CD4-positive, alpha-beta T cell treated with Interleukin-6 for 4 hours (primary cell): ENCODE data around the gene PCSK1.
"Not testable (repeated sequence)": the region's sequence is repeated elsewhere in the genome, so short reads cannot be mapped to it uniquely, and the experiment has no call there.

Source experiments
- DNase-seq: peaks from one replicate; pipeline ENCODE4 v3.0.0-alpha.2; 2020; ENCODE audit warnings: mixed read lengths

The PCSK1 gene

DNA sequence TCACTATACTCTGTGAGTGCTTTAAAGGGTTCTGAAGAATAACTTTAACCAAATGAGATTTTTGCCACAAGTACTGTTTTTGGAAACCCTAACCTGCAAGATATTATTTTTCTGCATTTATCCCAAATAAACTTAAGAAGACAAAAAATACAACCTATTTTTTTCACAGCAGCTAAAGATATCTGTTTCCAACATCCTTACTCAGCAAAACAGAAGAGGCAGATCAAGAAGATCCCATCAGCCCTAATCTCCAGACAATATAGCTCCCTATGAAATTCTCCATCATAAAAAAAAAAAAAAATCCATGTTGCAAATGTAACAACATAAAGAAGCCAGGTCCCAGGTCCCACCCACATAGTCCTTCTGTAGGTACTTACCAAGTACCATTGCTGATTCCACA, 7.6 kb downstream of the PCSK1 start:
- DNase-seq: no peak

DNA sequence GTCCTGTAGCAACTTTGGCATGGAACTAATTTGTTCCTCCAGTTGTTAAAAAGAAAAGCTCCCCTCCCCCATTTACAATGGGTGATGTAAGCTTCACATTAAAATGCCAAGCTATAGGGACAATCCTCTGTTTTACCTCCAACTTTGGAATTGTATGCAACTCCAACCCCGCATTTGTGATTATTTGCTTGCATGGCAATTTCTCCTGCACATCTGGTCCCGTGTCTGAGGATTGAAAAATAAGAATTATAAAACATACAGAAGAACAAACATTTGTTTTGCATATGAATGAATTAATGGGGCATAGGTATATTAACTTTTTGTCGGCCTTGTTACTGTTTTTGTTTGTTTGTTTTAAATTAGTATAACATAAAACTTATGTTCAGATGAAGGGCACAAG, 17.2 kb downstream of the PCSK1 start:
- DNase-seq: no peak

DNA sequence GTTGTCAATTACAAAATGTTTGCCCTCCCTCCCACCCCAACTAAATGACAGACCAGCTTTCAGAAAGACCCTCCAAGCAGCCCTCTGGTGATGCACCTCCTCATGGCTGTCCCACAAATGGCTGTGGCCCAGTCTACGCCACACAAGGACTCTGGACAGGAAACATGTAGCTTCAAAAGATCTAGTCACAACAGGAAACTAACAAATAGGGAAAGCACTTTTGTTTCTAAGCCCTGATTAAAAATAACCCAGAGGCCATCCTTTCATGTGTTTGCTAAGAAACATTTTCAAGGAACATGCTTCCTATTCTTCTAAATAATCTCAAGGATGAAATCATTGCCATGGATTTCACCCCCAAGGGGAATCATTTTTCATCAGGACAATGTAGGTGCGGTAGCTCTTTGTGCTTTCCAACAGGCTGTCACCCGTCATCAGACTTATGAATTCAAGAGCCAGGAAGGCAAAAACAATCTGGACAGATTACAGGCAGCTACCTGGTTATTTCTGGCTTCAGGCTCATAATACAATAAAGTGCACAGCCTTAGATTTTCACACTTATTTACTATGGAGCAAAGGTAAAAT, 20.1 kb downstream of the PCSK1 start:
- no peak for DNase-seq

DNA sequence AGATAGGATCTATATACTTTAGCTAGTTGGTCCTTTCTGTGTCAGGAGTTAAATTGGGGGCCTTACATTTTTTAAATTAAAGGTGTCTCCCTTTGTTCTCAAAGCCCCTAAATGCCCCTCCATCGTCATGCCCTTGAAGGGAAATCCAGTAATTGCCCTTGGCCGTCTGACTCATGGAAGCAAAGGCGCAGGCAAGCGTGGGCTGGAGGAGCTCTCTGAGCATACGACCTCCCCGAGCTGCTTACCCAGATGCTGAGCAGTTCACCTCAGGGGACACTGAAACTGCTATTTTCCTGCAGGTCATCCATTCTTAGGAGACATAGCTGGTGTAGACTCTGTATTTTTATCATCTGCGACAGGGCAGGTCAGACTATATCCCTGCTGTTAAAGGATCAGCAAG, 23.0 kb downstream of the PCSK1 start:
- DNase-seq: no peak

DNA sequence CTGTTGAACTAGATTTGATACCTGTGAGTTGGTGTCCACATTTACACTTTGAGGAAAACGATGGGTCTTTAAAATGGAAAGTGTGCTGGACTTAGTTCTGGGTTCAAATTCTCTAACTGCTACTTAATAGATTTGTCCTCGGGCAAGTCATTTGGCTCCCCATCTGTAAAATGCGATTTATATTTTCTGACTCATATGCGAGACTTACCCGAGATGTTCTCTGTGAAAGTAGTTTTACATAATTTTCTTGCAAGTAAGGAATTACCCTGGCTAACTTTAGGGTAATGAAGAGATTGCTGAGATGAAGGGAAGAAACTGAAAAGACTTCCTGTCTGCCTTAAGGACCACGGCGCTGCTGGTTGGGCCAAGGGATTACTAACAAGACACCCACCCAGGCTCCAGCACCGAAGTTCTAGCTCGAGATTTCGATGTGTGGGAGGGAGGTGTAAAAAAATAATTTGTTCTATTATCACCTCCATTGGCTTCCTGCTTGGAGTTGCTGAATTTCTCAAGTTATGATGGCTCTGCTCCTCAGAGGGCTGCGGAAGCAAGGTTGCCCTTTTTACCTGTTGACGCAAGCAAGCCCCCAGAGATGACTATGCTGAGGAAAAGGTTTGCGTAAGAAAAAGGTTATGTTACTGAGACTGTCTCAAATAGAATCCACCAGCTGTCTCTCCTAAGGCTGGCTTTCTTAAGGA, 24.1 kb downstream of the PCSK1 start:
- no peak for DNase-seq

DNA sequence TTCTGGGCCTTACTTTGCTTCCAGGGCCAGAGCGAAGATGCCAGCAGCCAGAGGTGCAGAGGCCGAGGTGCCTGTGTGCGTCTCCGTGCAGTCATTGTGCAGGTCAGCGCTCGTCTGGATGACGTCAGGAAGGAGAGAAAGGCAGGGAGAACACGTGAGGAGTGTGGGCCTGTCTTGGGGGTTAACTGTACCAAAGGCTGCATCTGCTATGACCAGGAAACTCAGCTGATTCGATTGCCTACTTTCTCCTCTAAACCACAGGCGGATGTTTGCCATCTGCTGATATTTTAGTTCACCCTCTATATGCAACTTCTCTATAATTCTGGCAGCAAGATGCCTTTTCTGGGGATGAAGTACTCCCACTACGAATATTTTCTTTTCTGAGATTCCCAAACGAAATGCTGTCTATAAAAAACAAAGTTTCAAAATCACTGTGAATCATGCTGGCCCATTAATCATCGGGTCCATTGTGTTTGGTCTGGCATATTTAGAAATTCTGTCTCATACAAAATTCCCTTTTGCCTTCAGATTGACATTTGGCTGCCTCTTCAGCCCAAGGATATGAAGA, 24.8 kb downstream of the PCSK1 start:
- no peak for DNase-seq

DNA sequence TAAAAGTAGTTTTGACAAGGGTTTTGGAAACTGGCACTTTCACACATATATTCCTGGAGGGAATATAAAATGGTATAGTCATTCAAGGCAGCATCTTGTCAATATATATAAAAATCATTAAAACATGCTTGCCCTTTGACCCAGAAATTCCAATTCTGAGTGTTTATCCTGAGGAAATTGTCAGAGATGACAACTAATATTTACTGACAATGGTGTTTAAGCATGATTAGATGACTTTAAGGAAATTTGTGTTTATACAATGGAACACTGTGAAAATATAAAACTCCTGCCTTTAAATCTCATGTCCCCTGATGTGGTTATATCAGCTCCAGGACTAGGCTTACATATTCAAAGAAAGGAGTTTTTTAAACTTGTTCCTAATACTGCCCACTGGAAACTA, 25.6 kb downstream of the PCSK1 start:
- no peak for DNase-seq

DNA sequence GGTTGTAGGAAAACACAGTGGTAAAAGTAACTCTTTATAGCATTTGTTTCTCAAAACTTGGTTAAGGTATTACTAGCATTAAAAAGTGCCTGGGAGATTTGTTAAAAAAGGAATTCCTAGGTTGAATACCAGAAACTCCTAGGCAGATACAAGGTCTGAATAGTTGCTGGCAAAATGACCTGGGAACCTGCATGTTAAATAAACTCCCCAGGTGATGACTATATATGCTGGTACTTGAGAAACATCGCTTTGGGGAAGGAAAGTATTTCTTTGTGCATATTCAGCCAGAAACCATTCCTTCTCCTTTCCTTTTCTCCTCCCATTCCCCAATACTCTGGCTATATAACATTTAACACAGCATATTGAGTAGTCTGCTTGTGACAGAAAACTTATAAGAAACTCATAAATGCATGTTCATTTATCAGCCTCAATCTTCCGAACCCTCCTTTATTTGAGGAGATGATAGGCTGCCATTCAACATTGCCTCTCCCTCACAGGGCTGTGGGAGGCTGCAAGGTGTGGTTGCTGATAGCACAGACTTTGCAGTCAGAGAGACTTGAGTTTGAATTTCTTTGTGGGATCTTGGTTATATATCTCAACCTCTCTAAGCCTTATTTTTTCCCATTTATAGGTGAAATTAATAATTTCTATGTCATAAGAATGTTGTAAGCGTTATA, 28.7 kb downstream of the PCSK1 start:
- no peak for DNase-seq

DNA sequence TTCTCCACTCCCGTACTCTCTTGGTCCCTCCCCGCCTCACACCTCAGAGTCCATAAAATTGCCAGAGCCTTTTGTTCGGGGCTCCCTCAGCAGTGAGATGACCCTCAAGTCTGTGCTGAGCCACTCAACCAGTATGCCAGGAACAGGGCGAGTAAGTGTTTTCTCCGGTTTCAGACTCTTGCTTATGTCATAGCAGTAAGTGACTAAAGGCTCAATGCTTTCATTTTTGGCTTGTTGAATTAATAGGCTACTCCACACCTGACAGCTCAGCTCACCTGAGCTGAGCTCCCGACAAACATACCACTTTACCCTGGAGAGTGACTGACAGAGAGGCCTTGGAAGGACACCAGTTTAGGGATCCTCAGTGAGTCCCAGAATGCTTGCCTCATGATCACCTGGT, 30.5 kb downstream of the PCSK1 start:
- DNase-seq: no peak

DNA sequence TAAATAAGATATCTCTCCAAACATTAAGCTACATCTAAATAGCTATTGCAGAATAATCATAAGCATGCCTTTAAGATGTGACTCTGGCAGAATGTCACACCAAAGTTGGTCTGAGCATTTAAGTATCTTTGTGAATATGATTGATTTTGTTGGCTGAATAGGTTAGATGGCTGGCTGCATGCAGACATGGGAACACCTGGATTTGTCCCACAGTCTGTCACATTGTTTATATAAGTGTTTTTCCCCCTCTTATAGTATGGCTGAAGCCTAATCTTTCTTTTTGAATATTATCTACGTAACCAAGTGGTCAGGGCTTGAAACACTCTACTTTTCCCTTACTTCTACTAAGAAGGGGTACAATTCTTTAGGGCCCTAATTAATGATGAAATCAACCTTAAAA, 36.2 kb downstream of the PCSK1 start:
- no peak for DNase-seq

DNA sequence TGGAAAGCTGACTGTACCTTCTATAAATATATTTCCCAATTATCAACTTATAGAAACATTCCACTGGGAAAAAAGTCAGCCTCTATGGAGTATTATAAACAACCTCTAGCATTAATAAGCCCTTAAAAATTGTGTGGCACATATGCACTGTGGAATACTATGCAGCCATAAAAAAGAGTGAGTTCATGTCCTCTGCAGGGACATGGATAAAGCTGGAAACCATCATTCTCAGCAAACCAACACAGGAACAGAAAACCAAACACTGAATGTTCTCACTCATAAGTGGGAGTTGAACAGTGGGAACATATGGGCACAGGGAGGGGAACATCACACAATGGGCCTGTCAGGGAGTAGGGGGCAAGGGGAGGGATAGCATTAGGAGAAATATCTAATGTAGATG, 37.8 kb downstream of the PCSK1 start:
- not testable (repeated sequence) for DNase-seq

DNA sequence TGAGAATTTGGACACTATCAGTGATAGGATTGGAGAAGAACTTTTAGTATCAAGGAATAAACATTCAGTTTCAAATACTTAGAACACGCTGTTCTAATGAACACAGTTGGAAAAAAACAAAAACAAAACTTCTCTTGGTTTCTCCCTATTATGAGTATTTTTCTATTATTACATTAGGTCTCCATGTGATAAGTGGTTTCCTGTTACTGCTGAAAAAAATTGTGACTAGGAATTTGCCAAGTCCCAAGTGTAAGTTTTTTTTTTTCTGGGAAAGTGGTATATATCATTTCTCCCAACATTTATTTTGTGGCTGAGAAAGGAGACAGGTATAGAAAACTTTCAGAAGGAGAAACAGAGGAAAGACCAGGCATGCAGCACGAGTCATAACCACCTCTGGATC, 41.1 kb downstream of the PCSK1 start:
- no peak for DNase-seq

DNA sequence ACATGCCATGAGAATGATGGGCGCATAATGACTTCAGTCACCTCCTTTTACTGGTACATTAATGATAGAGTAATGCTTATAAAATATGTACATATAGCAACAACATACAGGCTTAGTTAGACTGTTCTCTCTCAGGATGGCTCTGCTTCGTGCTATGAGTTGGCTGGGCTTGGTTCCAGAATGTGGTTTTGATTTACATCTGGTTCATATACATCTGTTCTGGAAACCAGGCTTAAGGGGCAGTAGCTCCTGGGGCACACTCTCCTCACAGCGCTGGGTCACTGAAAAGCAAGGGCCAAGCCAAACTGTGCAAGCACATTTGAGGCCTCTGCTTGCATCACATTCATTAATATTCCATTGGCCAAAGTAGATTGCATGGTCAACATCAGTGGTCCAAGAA, 44.9 kb downstream of the PCSK1 start:
- no peak for DNase-seq

DNA sequence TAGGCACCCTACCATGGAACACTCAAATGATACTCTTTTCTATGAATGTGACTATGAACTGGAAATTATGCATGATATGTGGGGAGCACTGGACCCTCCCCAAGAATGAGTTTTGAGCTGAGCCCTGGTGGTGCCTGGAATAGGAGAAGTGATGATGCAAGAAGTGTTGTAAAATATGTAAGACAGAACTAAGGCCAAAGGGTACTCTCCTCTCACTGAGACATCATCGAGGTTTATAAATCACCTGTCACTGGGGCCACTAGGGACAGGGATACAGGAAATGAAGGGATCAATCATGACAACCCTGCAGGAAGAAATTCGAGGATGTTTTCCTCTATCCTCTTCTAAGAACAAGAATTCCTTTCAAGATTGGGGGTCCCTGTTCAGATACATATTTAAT, 45.4 kb downstream of the PCSK1 start:
- DNase-seq: no peak

DNA sequence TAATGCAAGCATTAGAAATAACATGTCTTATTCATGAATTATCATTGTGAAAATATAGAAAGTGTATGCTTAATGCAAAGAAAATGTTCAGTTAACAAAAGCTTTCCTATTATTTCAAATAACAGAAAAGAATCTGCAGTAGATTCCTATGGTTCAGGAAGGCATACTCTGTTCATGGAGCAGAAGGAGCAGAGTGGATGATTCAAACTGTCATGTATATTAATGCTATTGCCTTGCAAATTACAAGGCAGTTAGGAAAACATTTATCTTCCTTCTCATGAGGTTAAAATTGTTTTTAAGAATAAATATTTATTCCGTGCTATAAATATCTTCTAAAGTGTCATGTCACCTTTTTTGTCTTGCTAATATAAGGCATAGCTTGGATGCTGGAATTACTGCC, 47.5 kb downstream of the PCSK1 start:
- no peak for DNase-seq

DNA sequence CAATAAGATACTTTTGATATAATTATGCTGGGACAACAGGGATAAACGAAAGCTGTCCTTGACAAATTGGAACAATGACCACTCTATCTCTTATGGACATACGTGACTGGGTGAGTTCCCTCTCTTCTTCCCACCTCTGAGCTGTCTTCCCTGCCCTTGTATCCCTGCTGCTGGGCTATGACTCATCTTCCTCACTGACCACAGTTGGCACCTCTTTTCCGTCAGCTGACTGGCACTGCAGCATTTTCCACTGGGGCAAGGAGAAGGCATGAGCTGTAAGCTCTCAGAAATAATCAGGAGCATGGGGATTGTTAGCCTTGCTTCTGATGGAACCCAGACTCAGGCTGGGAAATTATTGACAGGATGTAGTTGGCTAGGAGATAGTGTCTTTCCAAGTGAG, 48.7 kb downstream of the PCSK1 start:
- DNase-seq: no peak

DNA sequence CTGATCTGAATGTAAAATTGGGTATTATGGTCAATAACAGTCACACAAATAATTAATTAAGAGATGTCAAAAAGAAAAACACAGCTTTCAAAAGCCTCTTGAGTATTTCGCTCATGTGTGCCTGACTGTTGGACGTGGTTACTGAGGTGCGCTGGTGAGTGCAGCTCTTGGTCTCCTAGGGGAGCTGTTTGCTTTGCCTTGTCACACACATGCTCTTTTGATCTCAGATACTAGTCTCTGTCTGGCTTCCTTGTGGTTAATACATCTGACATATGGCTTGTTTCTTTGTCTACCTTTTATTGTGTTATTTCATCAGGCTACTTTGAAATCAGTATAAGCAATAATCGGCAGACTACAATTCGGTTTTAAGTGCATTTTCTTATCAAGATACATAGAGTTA, 51.5 kb downstream of the PCSK1 start:
- no peak for DNase-seq

DNA sequence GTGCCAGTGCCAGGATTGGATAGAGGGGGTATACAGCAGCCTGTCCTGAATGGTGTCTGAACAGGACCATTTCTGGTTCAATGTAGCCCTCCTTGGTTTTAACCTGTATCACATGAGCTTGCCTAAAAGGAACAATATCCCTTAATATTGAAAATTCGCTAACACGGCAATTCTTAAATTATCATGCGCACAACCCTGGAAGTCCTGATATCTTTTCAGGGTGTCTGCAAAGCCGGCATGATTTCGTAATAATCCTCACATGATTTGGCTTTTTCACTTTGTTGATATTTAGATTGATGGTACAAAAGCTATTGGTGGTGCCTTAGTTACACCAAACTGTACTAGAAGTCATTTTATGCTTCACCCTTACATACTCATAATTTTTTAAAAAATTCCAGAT, 53.2 kb downstream of the PCSK1 start:
- DNase-seq: no peak

DNA sequence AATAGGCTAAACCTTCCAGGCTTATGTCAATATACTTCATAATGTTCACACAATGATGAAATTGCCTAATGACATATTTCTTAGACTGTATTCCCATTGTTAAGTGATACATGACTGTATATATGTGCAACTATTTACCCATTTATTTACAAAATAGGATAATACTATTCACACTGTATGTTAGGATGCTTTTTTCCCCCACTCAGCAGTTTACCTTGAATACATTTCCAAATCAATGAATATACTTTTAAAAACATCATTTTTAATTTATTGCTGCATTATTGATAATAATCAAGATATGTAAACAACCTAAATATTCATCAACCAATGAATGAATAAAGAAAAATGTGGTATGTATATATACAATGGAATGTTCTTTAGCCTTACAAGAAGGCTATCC, 55.5 kb downstream of the PCSK1 start:
- DNase-seq: no peak

DNA sequence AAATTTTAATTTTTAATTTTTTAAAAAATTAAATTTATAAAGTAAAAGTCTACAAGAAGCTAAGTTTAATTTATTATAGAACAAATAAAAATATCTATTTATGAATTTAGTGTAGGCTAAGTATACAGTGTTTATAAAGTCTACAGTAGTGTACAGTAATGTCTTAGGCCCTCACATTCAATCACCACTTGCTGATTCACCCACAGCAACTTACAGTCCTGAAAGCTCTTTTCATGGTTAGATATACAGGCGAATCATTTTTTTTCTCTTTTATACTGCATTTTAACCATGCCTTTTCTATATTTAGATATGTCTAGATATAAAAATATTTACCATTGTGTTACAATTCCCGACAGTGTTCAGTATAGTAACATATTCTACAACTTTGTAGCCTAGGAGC, 55.9 kb downstream of the PCSK1 start:
- no peak for DNase-seq

DNA sequence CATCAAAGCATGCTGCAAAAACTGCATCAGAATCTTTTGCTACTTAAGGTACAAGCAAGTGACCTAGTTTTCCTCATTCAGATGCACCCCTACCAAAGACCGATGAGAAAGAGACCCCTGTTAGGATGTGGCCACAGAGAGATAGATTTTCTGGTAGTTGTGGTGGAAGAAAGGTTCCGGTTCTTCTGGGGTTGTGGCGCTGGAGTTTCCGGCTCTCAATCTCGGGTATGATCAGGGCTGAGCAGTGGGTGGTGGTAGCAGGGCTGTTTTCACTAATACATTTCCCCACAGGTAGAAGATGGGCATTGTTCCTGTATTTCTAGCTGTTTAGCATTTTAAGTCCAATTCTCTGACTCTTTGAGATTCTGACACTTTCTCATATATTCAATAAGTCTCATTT, 58.4 kb downstream of the PCSK1 start:
- DNase-seq: peak; percentile 2

DNA sequence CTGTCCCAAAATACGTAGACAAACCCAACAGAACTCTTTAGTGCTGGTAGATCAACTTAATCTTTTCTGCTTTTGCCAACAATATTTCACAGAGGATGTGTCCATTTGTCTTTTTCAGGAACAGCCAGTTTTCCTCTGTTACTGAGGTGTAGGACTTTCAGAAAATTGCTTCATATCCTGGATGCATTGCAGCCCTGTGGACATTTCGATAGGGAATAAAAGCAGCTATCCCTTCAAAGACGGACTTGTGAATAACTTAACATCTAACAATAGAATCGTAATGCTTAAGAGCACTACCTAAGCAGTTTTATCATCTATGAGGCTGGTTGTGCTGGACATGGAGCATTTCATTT, 59.7 kb downstream of the PCSK1 start:
- DNase-seq: no peak

DNA sequence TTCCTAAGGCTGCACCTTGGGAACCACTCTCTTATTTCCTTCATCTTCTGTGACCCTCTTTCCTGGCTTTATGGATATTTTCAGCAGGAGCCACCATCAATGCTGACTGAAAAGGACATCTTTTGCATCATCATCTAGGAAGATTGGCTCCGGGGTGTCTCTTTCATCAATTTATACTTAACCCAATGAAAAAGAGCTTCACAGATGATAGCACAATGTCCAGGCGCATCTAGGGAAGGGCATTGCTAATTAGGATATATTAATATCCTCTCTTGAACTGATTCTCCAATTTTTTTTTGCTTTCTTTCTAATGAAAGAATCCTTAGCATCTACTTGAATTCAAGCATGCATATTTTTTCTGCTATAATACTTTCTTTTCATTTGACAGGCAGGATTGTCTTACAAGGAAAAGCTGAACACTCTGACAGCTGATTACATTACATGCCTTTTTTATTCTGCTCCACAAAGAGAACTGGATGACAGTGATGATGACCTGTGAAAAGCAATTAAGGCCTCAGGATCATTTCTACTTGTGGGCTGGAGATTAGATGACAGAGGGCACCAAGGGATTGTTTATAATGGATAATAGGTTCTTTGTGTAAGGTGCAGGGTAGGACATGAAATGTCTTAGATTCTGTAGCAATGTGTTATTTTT, 60.2 kb downstream of the PCSK1 start:
- no peak for DNase-seq

DNA sequence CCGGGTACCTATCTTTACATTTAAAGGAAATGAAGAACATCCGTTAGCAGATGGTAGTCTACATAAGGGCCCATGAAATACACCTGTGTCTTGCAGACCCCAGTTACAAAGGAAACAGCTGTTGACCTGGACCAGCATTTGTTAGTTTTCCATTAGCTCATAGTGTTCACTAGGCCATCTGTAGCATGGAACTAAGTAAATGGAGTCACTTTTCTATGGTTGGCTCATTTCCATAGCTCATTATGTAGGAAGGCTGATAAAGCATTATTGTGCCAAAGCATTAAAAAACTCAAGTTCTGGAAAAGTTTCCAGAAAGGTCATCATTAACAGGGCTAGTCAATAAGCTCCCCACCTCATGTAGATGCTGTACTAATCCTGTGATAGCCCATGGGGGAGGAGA, 62.1 kb downstream of the PCSK1 start:
- DNase-seq: no peak
